ENCODE data around the gene TNIK.

DNA sequence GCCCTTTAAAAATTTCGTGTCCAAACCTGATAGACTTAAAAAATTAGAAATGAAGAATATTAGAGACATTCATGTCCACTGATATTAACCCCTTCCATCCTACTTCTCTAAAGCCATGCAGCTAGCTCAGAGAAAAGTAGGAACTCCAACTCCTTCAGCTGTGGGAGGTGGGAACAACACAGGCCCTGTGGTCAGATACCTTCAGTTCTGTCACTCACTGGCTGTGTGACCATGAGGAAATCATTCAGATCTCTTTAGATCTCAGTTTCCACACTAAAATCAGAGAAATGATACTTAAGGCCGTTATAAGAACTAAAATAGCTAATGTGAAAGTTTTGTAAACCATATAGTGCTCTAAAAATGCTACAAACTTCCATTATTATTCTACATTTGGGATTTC lies 209.8 kb downstream of the TNIK start:
- TF ChIP-seq POLR2A (IDR thresholded peaks at IDR 0.05; ENCODE audit: low read depth, low read length) (no peak), POLR2AphosphoS5 (IDR thresholded peaks at IDR 0.05; ENCODE audit: low read depth, low read length) (no peak), SPI1 (IDR thresholded peaks at IDR 0.05; ENCODE audit: low read depth, low read length) (no peak), TAF1 (IDR thresholded peaks at IDR 0.05; ENCODE audit: low read depth, low read length) (no peak)

Data from GM12891 (cell line).